Adrenal gland (tissue), 5 donors: ENCODE data around the gene CDK8.
"Not testable (repeated sequence)": the region's sequence is repeated elsewhere in the genome, so short reads cannot be mapped to it uniquely, and the experiment has no call there.

Experiments used
- POLR2A ChIP-seq, 2 donors: fragments of 450-650 bp; IDR thresholded peaks; one replicate each; pipeline ENCODE4 v1.6.1; 2017; ENCODE audit warnings: antibody characterized with exemption in 2 of 2, mild to moderate bottlenecking in 2 of 2, moderate library complexity in 1 of 2
- TF ChIP-seq, protein P1 (sequence below), 6 experiments: fragments of 450-650 bp in 4 of 6; fragments of 200-600 bp in 2 of 6; sonication (generic) in 1 of 6; IDR thresholded peaks; 1 replicate in 5 of 6; 2 replicates in 1 of 6; pipeline versions ENCODE4 v1.5.1 to v1.8.0; 2016 to 2021; ENCODE audit warnings: antibody characterized with exemption in 6 of 6, mild to moderate bottlenecking in 2 of 6, moderate library complexity in 1 of 6
- donor health status: DM: no; HTN: no; CAD: no.

- TF ChIP-seq, protein P1, sequence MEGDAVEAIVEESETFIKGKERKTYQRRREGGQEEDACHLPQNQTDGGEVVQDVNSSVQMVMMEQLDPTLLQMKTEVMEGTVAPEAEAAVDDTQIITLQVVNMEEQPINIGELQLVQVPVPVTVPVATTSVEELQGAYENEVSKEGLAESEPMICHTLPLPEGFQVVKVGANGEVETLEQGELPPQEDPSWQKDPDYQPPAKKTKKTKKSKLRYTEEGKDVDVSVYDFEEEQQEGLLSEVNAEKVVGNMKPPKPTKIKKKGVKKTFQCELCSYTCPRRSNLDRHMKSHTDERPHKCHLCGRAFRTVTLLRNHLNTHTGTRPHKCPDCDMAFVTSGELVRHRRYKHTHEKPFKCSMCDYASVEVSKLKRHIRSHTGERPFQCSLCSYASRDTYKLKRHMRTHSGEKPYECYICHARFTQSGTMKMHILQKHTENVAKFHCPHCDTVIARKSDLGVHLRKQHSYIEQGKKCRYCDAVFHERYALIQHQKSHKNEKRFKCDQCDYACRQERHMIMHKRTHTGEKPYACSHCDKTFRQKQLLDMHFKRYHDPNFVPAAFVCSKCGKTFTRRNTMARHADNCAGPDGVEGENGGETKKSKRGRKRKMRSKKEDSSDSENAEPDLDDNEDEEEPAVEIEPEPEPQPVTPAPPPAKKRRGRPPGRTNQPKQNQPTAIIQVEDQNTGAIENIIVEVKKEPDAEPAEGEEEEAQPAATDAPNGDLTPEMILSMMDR (IDR thresholded peaks at IDR 0.05): not testable (repeated sequence)
- TF ChIP-seq POLR2A (IDR thresholded peaks at IDR 0.05): not testable (repeated sequence)
Observed at GRCh38 chr13:26288838-26289237, 34.9 kb downstream of the CDK8 start.
